GM19463 (cell line): Measurements from ENCODE around the gene CTNNA3.
A peak's percentile ranks its signal among the peaks of the same experiment; 100 is the strongest.

Experiments
- ATAC-seq: cut with Tn5 transposase; IDR thresholded peaks from one replicate; pipeline ENCODE4 v1.9.1; 2021; ENCODE audit warnings: mild to moderate bottlenecking, moderate library complexity; ENCODE audit not compliant: unreplicated experiment

Gene CTNNA3

DNA sequence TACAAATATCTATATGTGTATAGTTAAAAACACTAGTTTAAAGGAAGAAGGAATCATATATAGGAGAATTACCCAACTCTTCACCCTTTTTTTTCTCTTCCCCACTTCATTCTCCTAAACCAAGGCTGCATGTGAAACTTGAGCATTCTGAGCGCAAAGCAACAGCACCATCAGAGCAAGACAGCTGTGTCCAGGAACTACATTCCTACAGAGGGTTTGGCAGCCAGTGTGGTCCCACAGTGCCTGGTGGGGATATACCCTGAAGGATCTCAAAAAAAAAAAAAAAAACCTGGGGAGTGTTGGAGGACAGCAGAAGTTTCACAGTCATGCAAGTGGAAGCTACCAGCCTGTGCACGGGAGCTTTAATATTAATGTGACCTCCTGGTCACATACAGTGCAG, 310.4 kb downstream of the CTNNA3 start:
- ATAC-seq: no peak

DNA sequence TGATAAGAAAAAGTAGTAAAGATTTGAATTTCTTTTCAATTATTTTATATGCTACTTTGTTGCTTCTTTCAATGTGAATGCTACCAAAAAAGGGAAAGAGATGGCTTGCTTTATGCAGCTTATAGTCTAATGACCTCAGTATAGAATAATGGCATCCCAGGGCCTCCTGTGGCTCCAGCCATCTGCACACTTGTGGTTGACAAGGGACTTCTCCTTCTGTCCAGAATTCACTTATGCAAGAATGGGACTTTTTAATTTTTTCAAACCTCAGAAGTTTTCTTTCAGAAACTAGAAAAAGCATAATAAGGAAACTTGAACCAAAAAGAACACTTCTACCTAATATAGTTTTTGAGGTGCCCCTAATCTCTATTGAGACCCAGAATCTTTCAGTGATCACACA, 310.9 kb downstream of the CTNNA3 start:
- ATAC-seq: peak; percentile 43

DNA sequence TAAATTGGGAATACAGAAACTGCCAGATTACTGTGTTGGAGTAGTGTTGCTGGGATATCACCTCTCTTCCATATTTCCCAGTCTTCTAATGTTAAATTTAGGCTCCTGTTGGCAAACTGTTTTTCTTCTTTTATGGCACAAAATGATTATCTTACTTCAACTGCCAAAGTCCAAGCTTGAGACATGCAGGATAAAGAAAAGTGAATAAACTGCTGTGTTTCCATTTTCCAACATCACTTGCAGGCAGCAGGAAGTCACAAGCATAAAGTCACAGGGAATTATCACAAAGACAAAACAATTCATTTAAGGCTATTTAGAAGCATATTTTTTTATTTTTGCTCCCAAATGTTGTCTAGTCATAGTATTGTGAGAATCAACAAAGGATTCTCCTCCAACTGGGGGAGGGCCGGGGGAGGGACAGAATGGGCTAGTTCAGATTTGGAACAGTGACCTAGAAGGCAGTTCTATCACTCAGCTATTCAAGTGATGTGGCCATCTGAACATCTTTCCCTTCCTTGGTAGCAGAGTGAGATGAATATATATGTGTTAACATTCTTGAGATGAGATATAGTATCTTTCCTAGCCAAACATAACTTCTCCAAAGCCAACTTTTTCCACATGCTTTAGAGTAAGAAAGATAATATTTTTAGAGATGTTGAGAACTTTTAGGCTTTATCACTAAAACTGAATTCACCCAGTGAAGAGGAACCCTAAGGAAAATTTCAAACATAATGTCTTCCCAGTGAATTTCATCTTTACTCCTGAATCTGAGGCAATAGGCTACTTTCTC, 364.7 kb downstream of the CTNNA3 start:
- ATAC-seq: no peak

DNA sequence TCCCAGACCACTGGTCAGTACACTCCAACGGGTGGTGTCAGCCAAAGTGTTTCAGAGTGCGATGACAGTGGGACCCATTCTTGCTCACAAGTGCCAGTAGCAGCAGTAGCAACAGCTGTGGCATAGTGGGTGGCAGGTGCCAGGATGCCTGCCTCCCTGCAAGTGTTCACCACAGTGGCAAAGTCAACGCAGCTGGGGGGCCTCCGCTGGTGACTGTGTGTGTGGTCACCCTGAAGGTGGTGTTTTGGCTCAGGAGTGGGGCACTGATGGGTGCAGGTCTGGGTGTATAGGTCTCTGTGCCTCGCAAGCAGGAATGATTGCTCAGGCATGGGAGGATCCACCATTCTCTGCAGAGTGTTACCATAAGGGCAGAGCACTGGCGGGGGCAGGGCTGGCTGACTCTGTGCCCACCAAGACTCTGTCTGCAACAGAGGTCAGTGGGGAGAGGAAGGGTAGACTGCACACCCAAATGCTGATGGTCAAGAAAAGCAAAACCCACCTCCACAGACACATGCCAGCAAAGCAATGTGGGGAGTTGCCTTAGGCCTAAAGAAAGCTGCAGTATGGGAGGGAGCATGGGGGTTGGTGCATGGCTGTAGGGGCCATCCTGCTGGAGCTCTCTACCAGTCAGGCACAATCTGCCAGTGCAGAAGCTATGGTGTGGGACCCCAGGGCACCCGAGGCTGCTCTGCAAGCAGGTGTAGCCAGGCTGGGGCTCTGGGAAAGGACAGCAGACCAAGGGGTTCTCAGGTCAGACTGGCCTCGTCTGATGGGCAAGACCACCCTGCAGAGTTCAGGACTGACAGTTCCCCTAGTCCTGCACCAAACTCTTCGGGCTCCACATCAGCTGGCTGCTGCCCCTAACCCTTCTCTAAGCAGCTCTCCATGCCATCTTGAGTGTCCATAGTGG, 368.1 kb downstream of the CTNNA3 start:
- ATAC-seq: no peak

DNA sequence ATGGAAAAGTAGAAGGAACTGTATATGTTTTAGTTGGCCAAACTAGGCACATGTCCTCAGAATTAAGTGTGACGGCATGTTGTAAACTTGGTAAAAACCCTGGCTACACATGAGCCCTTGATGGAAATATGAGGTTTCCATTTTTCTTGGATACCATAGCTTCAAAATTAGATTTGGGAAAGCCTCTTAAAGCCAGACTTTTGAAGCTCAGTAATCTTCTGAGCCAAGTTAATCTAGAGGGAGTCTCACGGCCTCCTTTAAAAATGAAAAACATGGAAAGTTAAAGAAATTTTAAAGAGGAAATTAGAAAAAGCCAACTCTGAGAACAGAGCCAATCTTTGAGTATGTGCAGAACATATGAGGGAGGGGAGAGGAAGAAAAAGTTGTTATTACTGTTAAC, 376.0 kb downstream of the CTNNA3 start:
- ATAC-seq: no peak

DNA sequence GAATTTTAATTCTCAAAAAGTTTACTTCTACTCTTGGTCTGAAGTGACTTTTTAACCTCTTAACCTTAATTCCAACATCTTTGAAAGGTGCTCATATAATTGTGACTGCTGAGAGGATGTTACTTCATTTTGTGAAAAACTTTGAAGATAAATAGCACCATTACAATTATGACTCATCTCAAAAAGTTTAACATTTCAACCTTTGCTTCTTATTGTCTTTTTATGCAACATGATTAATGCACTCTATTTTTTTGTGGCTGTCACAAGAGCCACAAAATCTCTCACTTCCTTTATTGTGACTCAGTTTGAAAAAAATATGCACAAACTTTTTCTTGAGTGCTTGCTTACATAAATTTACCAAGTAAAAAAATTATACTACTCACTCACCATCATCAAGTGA, 387.1 kb downstream of the CTNNA3 start:
- no peak for ATAC-seq

DNA sequence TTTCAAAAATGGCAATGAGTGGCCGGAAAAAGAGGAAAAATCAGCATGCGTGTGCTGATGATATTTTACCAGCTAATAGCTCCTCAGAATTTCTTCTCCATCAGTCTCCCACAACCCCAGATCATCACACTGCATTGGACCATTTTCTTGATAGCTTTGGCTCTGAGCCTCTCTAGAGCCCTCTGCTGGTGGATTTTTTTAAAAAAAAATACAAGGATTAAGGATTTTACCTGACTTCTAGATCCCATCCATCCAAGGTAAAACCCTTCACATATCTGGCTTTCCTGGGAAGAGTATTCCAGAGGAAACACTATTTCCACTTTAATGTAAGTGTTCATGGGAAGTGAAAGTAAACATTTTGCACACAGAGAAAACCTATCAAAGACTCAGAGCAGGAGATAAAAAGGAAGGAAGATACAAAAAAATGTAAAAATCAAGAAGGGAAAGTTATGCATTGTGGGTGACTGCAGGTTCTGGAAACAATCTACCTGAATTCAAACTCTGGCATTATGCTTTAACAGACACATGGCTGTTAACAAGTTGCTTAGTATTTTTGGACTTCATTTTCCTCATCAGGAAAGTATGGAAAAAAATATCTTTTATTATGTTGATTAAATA, 389.3 kb downstream of the CTNNA3 start:
- ATAC-seq: no peak

DNA sequence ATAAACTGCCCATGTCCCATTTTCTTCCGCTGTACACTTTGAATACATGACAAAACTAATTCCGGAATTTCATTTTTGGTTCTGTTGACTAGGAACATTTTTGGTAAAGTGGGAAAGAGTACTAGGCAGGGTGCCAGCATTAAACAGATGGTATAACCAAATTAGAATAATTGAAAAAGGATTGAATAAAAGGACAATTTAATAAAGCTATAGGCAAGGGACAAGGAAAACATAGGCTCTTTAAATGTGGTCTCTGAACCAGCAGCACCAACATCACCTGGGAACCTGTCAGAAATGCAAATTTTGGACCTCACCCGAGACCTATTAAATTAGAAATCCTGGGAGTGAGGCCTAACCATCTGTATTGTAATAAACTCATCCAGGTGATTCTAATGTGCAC, 393.3 kb downstream of the CTNNA3 start:
- no peak for ATAC-seq

DNA sequence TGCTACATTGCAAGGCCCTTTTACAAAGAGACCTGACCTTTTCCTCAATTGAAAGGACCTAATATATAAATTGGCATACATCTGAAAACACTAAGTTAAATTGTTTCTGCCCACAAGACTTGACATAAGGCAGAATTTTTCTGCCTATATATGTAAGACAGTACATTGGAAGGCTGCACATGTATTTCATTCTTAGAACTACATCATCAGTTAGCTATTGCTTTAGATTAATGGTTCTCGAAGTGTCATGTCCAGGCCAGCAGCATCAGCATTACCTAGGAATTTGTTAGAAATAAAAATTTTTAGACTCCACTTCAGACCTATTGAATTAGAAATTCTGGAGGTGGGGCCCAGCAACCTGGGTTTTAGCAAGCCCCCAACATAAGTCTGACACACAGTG, 396.2 kb downstream of the CTNNA3 start:
- no peak for ATAC-seq

DNA sequence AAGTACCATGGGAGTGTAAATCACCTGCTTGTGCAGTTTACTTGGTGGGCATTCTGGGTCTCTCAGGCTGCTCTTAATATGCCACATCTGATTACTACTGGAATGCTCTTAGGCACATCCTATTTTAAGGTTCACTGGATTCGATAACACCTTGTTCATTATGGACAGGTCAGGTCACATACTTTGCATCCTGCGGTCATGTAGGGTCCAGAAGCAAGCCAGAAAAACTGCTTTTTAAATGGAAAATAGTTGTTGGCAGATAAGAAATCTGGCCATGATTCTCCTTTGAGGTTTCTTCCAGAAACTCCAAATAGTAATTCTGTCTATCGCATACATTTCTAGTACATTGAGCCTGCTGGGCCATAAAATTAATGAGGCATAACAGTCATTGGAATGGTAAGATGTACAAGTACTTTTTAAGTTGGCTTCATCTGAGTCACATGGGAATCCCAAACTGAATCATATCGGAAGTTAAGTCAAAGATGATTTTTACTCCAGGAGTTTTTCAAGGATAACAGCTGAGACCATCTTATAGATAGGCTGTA, 398.3 kb downstream of the CTNNA3 start:
- no peak for ATAC-seq

DNA sequence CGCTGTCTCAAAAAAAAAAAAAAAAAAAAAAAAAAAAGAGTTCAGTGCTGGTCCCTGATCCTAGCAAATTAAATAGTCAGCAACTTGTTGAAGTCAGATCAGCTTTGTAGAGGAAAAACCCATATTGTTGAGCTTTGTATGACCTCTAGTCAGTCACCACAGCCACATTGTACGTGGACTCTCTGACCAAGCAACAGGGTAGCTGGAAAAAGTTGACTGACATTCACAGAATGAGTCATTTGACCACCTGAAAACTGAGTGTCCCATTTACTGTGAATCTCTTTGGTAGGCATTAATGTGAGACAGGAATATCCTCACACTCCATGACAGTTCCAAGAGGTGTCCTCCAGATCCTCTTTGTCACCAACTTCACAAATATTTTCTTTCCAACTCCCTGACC, 399.1 kb downstream of the CTNNA3 start:
- ATAC-seq: no peak

DNA sequence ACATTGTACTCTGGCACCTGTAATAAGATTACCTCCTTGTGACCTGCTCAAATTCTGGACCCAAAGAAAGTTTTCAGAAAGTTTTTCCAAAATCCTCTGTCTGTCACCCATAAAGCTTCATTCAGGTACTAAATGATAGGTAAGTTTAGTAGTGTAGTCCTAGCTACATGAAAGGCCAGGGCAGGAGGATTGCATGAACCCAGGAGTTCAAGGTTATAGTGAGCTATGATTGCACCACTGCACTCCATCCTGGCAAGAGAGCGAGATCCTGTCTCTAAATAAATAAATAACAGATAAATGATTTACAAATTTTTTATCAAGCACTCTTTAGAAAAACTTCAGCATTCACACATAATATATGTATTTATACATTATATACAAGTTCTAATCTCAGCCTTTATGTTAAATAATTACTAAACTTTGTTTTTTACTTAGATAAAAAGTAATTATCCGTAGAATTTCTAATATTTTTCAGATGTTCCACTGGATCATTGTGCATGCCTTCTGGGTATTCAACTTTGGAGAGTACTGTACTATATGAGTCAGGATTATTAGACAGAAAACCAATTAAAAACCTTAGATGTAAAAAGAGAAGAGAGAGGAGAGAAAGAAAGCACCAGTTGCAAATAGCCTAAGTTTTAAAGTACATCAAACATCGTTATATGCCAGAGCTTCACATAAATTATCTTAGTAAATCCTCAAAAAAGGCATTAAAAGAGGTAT, 407.1 kb downstream of the CTNNA3 start:
- no peak for ATAC-seq

DNA sequence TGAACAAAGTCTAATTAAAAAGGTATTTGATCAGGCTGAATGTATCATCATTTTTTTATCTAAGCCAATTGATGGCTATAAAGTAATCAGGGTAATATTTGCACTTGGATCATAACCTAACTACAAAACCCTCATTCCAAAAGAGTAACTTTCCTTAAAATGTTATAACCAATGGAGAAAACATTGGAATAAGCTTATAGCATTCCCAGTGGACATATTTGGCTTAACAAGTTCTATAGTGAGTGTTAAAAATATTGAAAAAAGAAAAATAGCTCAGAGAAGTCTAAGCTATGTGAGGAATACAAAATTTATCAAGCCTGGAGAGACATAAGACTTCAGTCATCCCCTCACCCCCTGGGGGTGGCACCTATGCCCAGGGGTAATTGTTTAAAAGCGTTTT, 411.4 kb downstream of the CTNNA3 start:
- ATAC-seq: no peak

DNA sequence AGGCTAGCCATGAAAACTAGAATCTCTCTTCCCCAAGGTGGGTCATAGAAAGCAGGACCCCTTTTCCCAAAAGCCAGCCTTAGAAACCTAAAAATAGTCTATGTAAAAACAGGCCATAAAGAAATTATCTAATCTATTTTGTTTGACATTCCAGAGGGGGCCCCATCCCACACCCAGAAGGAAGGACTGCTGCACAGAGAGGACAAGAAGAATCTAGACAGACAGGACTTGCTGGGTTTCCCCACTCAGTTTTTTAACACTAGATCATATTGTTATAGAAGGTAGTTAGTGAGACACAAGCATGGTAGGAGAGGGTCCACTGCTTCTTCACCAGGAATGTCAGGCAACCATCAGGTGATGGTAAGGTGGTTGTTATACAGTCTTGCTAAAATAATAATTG, 413.1 kb downstream of the CTNNA3 start:
- ATAC-seq: no peak

DNA sequence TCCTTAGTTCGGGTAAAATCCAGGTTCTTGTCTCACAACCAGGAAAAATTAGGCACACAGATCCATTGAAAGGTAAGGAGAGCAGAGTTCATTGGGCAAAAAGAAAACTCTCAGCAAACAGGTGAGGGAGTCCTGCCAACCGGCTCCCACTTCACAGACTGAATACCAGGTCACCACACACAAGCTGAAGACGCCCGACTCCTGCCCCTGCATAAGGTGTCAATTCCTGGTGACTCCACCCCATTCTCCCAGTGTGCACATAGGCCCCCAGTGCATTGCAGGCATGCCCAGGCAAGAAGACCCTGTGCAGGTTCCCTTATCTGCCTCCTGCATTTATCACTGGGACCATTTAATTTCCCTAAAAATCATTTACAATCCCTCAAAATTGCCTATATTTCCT, 415.6 kb downstream of the CTNNA3 start:
- no peak for ATAC-seq

DNA sequence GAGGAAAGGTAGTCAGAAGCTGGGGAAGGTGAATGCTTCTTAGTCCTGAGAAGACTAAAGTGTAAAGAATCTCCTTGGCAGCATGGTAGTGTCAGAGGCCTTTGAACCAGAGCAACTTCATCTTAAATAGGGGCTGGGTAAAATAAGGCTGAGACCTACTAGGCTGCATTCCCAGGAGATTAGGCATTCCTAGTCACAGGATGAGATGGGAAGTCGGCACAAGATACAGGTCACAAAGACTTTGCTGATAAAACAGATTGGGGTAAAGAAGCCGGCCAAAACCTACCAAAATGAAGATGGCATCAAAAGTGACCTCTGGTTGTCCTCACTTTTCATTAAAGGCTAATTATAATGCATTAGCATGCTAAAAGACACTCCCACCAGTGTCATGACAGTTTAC, 418.6 kb downstream of the CTNNA3 start:
- no peak for ATAC-seq

DNA sequence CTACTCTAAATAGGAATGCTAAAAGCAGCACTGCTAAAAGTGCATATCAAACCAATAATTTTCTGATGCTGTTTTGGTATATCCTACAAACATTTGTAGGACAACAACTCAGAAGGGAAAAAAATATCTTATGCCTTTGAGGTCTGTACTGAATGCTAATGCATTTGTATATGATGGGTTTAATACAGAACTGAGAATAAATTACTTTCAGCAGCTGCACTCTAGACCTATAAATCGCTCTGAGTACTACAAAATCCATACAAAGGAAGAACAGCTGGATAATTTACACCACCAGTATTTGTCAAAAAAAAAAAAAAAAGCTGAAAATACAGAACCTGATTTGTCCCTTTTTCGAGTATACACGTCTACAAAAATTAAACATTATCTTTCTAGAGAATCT, 426.2 kb downstream of the CTNNA3 start:
- no peak for ATAC-seq

DNA sequence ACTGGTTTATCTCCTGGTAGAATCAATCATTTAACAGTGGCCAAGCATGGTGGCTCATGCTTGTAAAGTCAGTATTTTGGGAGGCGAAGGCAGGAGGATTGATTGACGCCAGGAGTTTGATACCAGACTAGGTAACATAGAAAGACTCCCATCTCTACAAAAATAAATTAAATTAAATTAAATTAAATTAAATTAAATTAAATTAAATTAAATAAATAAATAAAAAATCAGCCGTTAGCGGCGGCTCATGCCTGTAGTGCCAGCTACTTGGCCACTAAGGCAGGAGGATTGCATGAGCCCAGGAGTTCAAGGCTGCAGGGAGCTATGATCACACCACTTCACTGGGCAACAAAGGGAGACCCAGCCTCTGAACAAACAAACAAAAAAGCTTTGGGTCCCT, 427.8 kb downstream of the CTNNA3 start:
- ATAC-seq: no peak

DNA sequence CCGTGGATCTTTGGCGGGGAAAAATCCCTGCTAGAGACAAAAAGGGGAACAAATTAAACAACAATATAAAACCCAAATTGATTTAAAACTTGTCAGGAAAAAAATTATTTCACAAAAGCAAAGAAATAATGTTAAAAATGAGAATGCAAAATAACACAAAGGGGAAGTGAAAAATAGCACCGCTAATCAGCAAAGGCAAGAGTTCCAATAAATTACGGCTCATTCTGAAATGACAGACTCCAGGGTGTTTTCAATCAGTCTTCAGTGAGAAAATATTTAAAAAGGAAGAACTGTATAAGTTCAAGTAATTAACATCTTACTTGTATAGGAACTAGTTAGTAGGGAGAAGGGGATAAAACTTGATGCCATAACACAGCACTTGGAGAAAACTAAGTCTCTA, 433.3 kb downstream of the CTNNA3 start:
- ATAC-seq: no peak

DNA sequence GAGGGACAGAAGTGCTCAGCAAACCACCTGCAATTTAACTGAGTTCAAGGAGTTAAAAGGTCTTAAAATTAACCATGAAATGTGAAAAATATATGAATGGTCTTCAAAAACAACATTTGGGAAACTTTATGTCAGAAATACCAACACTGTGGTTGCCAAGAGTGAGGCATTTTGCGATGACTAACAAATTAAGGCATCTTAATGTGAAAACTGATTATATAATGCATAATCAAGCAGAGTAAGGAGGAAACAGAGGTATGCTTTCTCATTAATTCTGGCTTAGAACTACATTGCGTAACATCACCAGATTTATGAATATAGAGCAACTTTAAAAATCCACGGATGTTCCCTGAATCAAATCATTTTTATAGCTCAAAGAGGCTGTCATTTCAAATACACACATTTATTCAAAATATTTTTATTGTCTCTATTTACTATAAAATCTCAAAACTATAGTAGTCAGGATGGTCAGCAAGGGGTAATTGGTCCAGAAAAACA, 434.6 kb downstream of the CTNNA3 start:
- no peak for ATAC-seq
